Right renal cortex interstitium (tissue), 3 donors: Measurements from ENCODE around the gene TBC1D5. TPM values are rescaled to one million over a fixed set of nuclear protein-coding genes. Genes with fewer than 3 reads are reported as not detected.
"Not testable (repeated sequence)": the region's sequence is repeated elsewhere in the genome, so short reads cannot be mapped to it uniquely, and the experiment has no call there.

ENCODE experiments used
- DNase-seq, 3 donors: peaks; one replicate each; pipeline ENCODE4 v3.0.0-alpha.2; 2013; ENCODE audit warnings: low read depth in 3 of 3, low spot score in 2 of 3
- polyA plus RNA-seq, 3 donors: library from polyadenylated mRNA; unstranded; fragments of 120-200 nt; gene quantifications; one replicate each; pipeline ENCODE4 v1.2.1, GENCODE V29; 2013; ENCODE audit not compliant: insufficient read length in 3 of 3

Gene TBC1D5
- polyA plus RNA-seq, 3 donors = 54.7 to 58.8 (median 55.2) TPM

GRCh38 chr3:17132286-17133115 lies 609.9 kb downstream of the TBC1D5 start:
- no peak for DNase-seq

- DNase-seq = no peak
These were observed 611.5 kb downstream of the TBC1D5 start for GRCh38 chr3:17130956-17131355.

- DNase-seq = no peak
These were observed 612.9 kb downstream of the TBC1D5 start for GRCh38 chr3:17129556-17129955.

DNA sequence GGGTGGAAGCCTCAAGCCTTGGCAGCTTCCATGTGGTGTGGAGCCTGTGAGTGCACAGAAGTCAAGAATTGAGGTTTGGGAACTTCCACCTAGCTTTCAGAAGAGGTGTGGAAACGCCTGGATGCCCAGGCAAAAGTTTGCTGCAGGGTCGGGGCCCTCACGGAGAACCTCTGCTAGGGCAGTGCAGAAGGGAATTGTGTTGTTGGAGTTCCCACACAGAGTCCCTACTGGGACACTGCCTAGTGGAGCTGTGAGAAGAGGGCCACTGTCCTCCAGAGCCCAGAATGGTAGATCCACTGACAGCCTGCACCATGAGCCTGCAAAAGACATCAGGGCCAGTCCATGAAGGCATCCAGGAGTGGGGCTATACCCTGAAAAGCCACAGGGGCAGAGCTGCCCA lies 613.8 kb downstream of the TBC1D5 start:
- DNase-seq = not testable (repeated sequence)

- DNase-seq = no peak
These were observed 616.5 kb downstream of the TBC1D5 start for GRCh38 chr3:17125738-17126442.

DNA sequence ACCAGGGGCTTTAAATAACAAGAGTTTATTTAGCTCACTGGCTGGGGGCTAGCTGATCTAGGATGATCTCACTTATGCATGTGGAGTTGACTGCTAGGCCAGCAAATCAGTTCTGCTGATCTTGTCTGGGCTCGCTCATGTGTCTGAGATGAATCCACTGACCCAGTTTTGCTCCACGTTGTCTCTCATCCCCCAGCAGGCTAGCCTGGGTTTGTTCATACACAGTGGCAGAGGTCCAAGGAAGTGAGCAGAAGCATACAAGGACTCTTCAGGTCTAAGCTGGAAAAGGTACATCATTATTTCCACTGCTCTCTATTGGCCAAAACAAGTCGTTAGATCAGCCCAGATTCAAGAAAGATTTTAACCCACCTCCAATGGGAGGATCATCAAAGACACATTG lies 619.7 kb downstream of the TBC1D5 start:
- DNase-seq = no peak

GRCh38 chr3:17121336-17121735 lies 621.1 kb downstream of the TBC1D5 start:
- no peak for DNase-seq

DNA sequence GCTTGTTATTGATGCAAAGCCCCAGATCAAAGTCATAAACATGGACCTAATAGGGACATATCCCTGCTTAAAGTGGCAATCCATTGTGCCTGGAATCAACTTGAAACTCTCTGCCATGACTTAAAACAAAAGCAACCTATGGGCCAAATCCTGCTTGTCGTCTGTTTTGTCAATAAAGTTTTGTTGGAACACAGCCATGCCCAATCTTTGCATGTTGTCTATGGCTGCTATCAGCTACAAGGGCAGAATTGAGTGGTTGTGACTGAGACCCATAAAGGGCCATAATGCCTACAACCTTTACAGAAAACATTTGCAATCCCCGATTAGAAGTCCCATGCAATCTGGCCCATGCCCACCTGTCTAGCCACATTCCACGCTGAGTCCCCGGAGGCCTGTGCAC lies 622.3 kb downstream of the TBC1D5 start:
- no peak for DNase-seq

DNA sequence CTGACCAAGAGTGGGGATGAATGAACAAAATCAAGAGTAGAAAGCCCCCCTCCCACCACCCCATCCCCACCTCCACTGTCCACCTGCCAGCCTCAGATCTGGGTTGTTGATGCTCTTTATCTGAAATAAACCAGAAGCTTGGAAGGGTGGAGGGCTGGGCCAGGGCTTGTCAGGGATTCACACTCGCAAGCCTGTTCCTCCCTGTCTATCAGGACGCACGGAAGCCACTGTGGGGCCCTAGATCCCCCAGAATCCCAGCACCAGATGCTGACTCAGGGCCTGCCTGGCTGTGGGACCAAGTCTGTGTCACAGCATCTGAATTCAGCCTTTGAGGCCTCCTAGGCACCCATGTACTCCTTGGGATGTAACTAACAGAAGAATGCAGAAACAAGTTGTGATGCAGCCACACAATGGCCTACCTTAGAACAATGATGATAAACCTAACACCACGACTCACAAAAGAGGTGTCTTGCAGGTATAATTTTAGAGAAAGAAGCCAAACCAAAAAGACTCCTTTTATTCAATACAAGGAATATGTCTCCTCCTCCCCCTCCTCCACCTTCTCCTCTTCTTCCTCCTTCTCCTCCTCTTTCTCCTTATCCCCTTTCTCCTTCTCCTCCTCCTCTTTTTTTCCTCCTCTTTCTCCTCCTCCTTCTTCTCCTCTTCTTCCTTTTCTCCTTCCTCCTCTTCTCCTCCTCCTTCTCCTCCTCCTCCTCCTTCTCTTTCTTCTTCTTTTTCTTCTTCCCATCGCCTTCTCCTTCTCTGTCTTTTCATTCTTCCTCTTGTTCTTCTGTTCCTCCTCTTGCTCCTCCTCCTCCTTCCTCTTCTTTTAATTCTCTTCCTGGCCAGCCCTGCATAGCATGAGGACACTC lies 623.0 kb downstream of the TBC1D5 start:
- no peak for DNase-seq

DNA sequence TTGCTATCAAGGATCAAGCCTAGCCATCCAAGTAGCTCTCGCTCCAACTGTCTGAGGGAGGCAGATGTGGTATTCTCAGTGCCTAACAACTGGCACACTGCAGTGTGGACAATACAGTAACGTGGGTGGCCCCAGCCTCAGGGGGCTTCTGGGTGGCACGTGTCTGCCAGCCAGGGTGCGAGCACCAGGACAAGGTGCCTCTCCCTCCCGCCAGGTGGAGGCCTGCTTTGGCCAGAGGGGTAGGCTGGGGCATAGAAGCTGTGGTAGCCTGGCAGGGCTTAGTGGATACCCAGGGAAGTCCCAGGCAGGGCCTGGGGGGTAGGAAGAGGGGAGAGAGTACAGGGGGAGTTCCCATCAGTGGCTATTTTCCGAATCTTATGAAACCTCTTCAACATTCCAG lies 623.7 kb downstream of the TBC1D5 start:
- DNase-seq = no peak

GRCh38 chr3:17116007-17116600 lies 626.3 kb downstream of the TBC1D5 start:
- DNase-seq = no peak

GRCh38 chr3:17115186-17115585 lies 627.2 kb downstream of the TBC1D5 start:
- DNase-seq = no peak

DNA sequence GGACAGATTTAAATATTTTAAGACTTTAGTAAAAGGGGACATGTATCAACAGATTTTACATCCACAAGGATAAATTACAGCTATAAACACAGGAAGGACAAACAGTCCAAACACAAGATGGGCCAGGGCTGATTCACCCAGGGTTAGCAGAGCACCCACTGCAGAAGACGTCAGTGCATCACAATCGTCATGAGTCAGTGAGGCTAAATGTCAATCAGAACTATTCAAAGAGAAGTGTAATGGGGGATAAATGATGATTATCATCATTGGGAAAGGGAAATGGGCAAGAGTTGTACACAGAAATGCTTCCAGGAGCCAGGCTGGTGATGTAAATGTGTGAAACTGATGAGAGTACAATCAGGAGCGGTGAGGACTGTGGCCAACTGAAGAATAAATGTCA lies 630.8 kb downstream of the TBC1D5 start:
- DNase-seq = no peak

GRCh38 chr3:17110660-17111396 lies 631.6 kb downstream of the TBC1D5 start:
- DNase-seq = no peak
